ENCODE measurements around the gene RNASE13.
"Not testable (repeated sequence)": the region's sequence is repeated elsewhere in the genome, so short reads cannot be mapped to it uniquely, and the experiment has no call there.

The RNASE13 gene

GRCh38 chr14:21050597-21050996 is 16.0 kb upstream of the RNASE13 start:
- peaks cover 4% of the 10 kb centered on the region for H3K4me1 ChIP-seq (ENCODE audit: control insufficient read depth, insufficient read depth, low read length)
- H3K4me3 ChIP-seq (ENCODE audit: low read length): no peak overlapping the region
- no peak overlapping the region for H3K9ac ChIP-seq (ENCODE audit: low read depth, low read length)
- no peaks in the 10 kb centered on the region for H3K9me3 ChIP-seq (replicated peaks; ENCODE audit: low read length)
- no peaks in the 10 kb centered on the region for H3K36me3 ChIP-seq (ENCODE audit: insufficient read depth, low read length)
- no peak overlapping the region for H3K4me2 ChIP-seq (ENCODE audit: low read length)
- H3K27me3 ChIP-seq (ENCODE audit: control insufficient read depth, insufficient read depth, low read length): peaks cover 7% of the 10 kb centered on the region

GRCh38 chr14:21049271-21049673 is 14.7 kb upstream of the RNASE13 start:
- no peak overlapping the region for H3K9ac ChIP-seq (ENCODE audit: low read depth, low read length)
- H3K4me3 ChIP-seq (ENCODE audit: low read length): no peak overlapping the region
- H3K4me1 ChIP-seq (ENCODE audit: control insufficient read depth, insufficient read depth, low read length): peaks cover 4% of the 10 kb centered on the region
- H3K27me3 ChIP-seq (ENCODE audit: control insufficient read depth, insufficient read depth, low read length): peaks cover 20% of the 10 kb centered on the region
- H3K9me3 ChIP-seq (replicated peaks; ENCODE audit: low read length): no peaks in the 10 kb centered on the region
- no peaks in the 10 kb centered on the region for H3K36me3 ChIP-seq (ENCODE audit: insufficient read depth, low read length)
- H3K4me2 ChIP-seq (ENCODE audit: low read length): peak overlapping the region; percentile 64

DNA sequence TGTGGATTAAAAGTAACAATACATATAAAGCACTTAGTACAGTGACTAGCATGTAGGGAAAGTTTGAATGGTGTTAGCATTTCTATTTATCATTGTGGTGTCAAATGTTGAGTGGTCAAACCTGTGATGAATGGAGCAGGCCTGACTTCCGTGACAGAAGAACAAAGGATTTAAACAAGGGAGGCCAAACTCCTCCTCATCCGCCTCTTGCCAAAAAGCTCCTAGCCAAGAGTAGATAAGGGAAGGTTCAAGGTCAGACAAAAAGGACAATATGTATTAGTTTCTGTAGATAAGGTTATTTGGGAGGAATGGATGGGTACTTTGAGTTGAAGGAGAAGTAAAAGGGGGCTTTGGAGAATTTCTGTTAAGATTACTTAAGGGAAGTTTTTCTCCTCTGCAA is 14.0 kb upstream of the RNASE13 start:
- Histone ChIP-seq H3K4me3 (ENCODE audit: low read length) (no peak overlapping the region), H3K27me3 (ENCODE audit: control insufficient read depth, insufficient read depth, low read length) (peaks cover 24% of the 10 kb centered on the region), H3K4me1 (ENCODE audit: control insufficient read depth, insufficient read depth, low read length) (peaks cover 6% of the 10 kb centered on the region), H3K4me2 (ENCODE audit: low read length) (no peak overlapping the region), H3K9me3 (replicated peaks; ENCODE audit: low read length) (no peaks in the 10 kb centered on the region), H3K36me3 (ENCODE audit: insufficient read depth, low read length) (no peaks in the 10 kb centered on the region), H3K9ac (ENCODE audit: low read depth, low read length) (no peak overlapping the region)

GRCh38 chr14:21047378-21047781 is 12.8 kb upstream of the RNASE13 start:
- H3K27me3 ChIP-seq (ENCODE audit: control insufficient read depth, insufficient read depth, low read length): peaks cover 35% of the 10 kb centered on the region
- no peaks in the 10 kb centered on the region for H3K36me3 ChIP-seq (ENCODE audit: insufficient read depth, low read length)
- peaks cover 19% of the 10 kb centered on the region for H3K4me1 ChIP-seq (ENCODE audit: control insufficient read depth, insufficient read depth, low read length)
- H3K9ac ChIP-seq (ENCODE audit: low read depth, low read length): no peak overlapping the region
- no peak overlapping the region for H3K4me2 ChIP-seq (ENCODE audit: low read length)
- no peaks in the 10 kb centered on the region for H3K9me3 ChIP-seq (replicated peaks; ENCODE audit: low read length)
- no peak overlapping the region for H3K4me3 ChIP-seq (ENCODE audit: low read length)

GRCh38 chr14:21043974-21044618 is 9.5 kb upstream of the RNASE13 start:
- Histone ChIP-seq H3K4me2 (ENCODE audit: low read length) (no peak overlapping the region), H3K4me1 (ENCODE audit: control insufficient read depth, insufficient read depth, low read length) (peaks cover 38% of the 10 kb centered on the region), H3K9ac (ENCODE audit: low read depth, low read length) (no peak overlapping the region), H3K27me3 (ENCODE audit: control insufficient read depth, insufficient read depth, low read length) (peaks cover 29% of the 10 kb centered on the region), H3K9me3 (replicated peaks; ENCODE audit: low read length) (no peaks in the 10 kb centered on the region), H3K4me3 (ENCODE audit: low read length) (no peak overlapping the region), H3K36me3 (ENCODE audit: insufficient read depth, low read length) (no peaks in the 10 kb centered on the region)

GRCh38 chr14:21043387-21043973 is 8.9 kb upstream of the RNASE13 start:
- Histone ChIP-seq H3K4me3 (ENCODE audit: low read length) (no peak overlapping the region), H3K4me2 (ENCODE audit: low read length) (peak overlapping the region; percentile 21), H3K4me1 (ENCODE audit: control insufficient read depth, insufficient read depth, low read length) (peaks cover 40% of the 10 kb centered on the region), H3K9me3 (replicated peaks; ENCODE audit: low read length) (no peaks in the 10 kb centered on the region), H3K27me3 (ENCODE audit: control insufficient read depth, insufficient read depth, low read length) (peaks cover 32% of the 10 kb centered on the region), H3K36me3 (ENCODE audit: insufficient read depth, low read length) (no peaks in the 10 kb centered on the region), H3K9ac (ENCODE audit: low read depth, low read length) (no peak overlapping the region)

- H3K4me1 ChIP-seq (ENCODE audit: control insufficient read depth, insufficient read depth, low read length): peaks cover 40% of the 10 kb centered on the region
- no peak overlapping the region for H3K9ac ChIP-seq (ENCODE audit: low read depth, low read length)
- no peak overlapping the region for H3K4me3 ChIP-seq (ENCODE audit: low read length)
- no peaks in the 10 kb centered on the region for H3K36me3 ChIP-seq (ENCODE audit: insufficient read depth, low read length)
- no peaks in the 10 kb centered on the region for H3K9me3 ChIP-seq (replicated peaks; ENCODE audit: low read length)
- peak overlapping the region; percentile 21 for H3K4me2 ChIP-seq (ENCODE audit: low read length)
- peaks cover 38% of the 10 kb centered on the region for H3K27me3 ChIP-seq (ENCODE audit: control insufficient read depth, insufficient read depth, low read length)
Observed at GRCh38 chr14:21042918-21043317, 8.3 kb upstream of the RNASE13 start.

DNA sequence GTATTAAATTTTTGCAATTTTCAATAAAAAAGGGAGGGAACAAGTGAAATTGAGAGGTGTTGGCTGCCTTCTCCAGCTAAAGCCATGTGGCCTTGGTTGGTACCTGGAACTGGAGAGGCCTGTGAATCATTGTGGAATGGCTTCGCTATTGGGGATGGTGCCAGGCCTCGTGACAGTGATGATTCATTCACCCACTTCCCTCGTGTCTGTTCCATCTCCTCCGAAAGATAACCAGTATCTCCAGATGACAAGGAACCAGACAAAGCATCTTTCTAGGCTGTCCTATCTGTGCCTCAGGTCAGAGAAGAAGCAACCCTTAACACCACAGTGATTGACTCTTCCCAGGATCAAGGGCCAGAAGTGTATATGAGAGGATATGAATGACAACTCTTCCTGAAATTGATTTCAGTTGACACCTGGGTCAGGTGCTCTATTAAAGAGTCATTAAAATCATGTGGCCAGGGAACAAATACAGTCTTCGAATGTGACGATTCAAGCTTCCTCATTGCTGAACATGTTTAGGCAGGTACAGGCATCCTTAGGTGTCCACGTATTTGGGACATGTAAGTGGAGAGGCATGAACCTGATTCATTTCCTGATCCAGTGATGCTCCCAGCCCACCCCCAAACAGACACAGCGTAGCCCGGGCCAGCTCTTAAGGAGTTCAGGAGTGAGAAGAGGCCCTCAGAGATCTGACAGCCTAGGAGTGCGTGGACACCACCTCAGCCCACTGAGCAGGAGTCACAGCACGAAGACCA is 7.2 kb upstream of the RNASE13 start, which contains the start of gene RNASE7:
Gene RNASE7 (plus strand): TSS at position 687 of the 758 bp plus-strand sequence. CDS start 631 bp downstream, outside the sequence.
- H3K9ac ChIP-seq (ENCODE audit: low read depth, low read length): no peak within 1 kb of the TSS
- no peak within 1 kb of the TSS for H3K4me3 ChIP-seq (ENCODE audit: low read length)
- H3K36me3 ChIP-seq (ENCODE audit: insufficient read depth, low read length): no peaks in the 10 kb centered on the region
- no peaks in the 10 kb centered on the region for H3K9me3 ChIP-seq (replicated peaks; ENCODE audit: low read length)
- peaks cover 38% of the 10 kb centered on the region for H3K27me3 ChIP-seq (ENCODE audit: control insufficient read depth, insufficient read depth, low read length)
- H3K4me2 ChIP-seq (ENCODE audit: low read length): peak within 1 kb of the TSS; percentile 21
- peaks cover 40% of the 10 kb centered on the region for H3K4me1 ChIP-seq (ENCODE audit: control insufficient read depth, insufficient read depth, low read length)

GRCh38 chr14:21040941-21041340 is 6.3 kb upstream of the RNASE13 start:
- H3K4me1 ChIP-seq (ENCODE audit: control insufficient read depth, insufficient read depth, low read length): peaks cover 40% of the 10 kb centered on the region

GRCh38 chr14:21040370-21040925 is 5.8 kb upstream of the RNASE13 start:
- peaks cover 43% of the 10 kb centered on the region for H3K27me3 ChIP-seq (ENCODE audit: control insufficient read depth, insufficient read depth, low read length)
- H3K4me2 ChIP-seq (ENCODE audit: low read length): no peak overlapping the region
- H3K9me3 ChIP-seq (replicated peaks; ENCODE audit: low read length): no peaks in the 10 kb centered on the region
- no peak overlapping the region for H3K4me3 ChIP-seq (ENCODE audit: low read length)
- H3K4me1 ChIP-seq (ENCODE audit: control insufficient read depth, insufficient read depth, low read length): peaks cover 40% of the 10 kb centered on the region
- no peak overlapping the region for H3K9ac ChIP-seq (ENCODE audit: low read depth, low read length)
- no peaks in the 10 kb centered on the region for H3K36me3 ChIP-seq (ENCODE audit: insufficient read depth, low read length)

More at GRCh38 chr14:21040941-21041340, 6.3 kb upstream of the RNASE13 start:
- H3K9ac ChIP-seq (ENCODE audit: low read depth, low read length); H3K4me2 ChIP-seq (ENCODE audit: low read length); H3K36me3 ChIP-seq (ENCODE audit: insufficient read depth, low read length); H3K4me3 ChIP-seq (ENCODE audit: low read length); H3K9me3 ChIP-seq (replicated peaks; ENCODE audit: low read length): not testable (repeated sequence)
- H3K27me3 ChIP-seq (ENCODE audit: control insufficient read depth, insufficient read depth, low read length): peaks cover 42% of the 10 kb centered on the region

GRCh38 chr14:21039585-21040369 is 5.2 kb upstream of the RNASE13 start:
- no peaks in the 10 kb centered on the region for H3K36me3 ChIP-seq (ENCODE audit: insufficient read depth, low read length)
- H3K9me3 ChIP-seq (replicated peaks; ENCODE audit: low read length): no peaks in the 10 kb centered on the region
- peaks cover 40% of the 10 kb centered on the region for H3K4me1 ChIP-seq (ENCODE audit: control insufficient read depth, insufficient read depth, low read length)
- H3K4me2 ChIP-seq (ENCODE audit: low read length): no peak overlapping the region
- no peak overlapping the region for H3K9ac ChIP-seq (ENCODE audit: low read depth, low read length)
- H3K27me3 ChIP-seq (ENCODE audit: control insufficient read depth, insufficient read depth, low read length): peaks cover 41% of the 10 kb centered on the region
- no peak overlapping the region for H3K4me3 ChIP-seq (ENCODE audit: low read length)

Data from skeletal muscle satellite cell (primary cell).